ENCODE data around the gene FDX2. TPM values are rescaled to one million over a fixed set of nuclear protein-coding genes. Genes with fewer than 3 reads are reported as not detected.

FDX2 gene
- total RNA-seq, 1 experiment from 2014 or later: 30.3 TPM

DNA sequence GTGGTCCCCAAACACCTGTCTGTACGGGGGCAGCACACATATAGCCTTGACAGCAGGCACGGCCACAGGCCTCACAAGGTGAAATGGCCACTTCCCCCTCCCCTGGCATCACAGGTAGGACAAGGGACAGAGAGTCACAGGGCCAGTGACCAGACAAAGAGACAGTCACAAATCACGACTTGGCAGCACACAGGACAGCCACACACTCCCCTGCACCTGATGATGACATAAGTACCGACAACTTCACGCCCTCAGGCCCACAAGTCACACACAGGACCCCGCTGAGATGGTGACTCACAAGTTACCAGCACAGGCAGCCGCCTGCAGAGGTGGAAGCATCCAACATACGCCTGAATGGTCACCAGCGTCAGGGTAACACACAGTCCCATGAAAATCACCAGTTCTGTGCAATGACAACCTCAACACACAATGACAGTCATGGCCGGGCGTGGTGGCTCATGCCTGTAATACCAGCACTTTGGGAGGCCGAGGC lies 48.0 kb upstream of the FDX2 start:
- intact Hi-C loops (cut with micrococcal nuclease; ENCODE audit: unreplicated experiment): no loop called here
- ChIA-PET POLR2A (no interaction called here), CTCF (no interaction called here)
- H3K4me1 ChIP-seq: no peaks in the 10 kb centered on the region
- no peak overlapping the region for H3K27ac Mint-ChIP-seq (ENCODE audit: unreplicated experiment)
- no peak overlapping the region for H3K4me3 ChIP-seq (ENCODE audit: low read depth, low read length)
- TF ChIP-seq, protein P1, sequence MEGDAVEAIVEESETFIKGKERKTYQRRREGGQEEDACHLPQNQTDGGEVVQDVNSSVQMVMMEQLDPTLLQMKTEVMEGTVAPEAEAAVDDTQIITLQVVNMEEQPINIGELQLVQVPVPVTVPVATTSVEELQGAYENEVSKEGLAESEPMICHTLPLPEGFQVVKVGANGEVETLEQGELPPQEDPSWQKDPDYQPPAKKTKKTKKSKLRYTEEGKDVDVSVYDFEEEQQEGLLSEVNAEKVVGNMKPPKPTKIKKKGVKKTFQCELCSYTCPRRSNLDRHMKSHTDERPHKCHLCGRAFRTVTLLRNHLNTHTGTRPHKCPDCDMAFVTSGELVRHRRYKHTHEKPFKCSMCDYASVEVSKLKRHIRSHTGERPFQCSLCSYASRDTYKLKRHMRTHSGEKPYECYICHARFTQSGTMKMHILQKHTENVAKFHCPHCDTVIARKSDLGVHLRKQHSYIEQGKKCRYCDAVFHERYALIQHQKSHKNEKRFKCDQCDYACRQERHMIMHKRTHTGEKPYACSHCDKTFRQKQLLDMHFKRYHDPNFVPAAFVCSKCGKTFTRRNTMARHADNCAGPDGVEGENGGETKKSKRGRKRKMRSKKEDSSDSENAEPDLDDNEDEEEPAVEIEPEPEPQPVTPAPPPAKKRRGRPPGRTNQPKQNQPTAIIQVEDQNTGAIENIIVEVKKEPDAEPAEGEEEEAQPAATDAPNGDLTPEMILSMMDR (IDR thresholded peaks at IDR 0.05; ENCODE audit: insufficient read depth in 1 of 2, low read depth in 1 of 2, low read length in 1 of 2, severe bottlenecking in 1 of 2, unreplicated experiment in 1 of 2): no peak
- peaks cover 6% of the 10 kb centered on the region for H3K4me1 Mint-ChIP-seq (ENCODE audit: low read depth, unreplicated experiment)
- no peaks in the 10 kb centered on the region for H3K9me3 ChIP-seq
- no peak for DNase-seq
- H3K36me3 ChIP-seq (ENCODE audit: control insufficient read depth, insufficient read depth, low read length): peaks cover 4% of the 10 kb centered on the region
- no peaks in the 10 kb centered on the region for H3K9me3 Mint-ChIP-seq (ENCODE audit: unreplicated experiment)
- peaks cover 40% of the 10 kb centered on the region for H3K36me3 Mint-ChIP-seq (ENCODE audit: insufficient read depth, unreplicated experiment)
- no peak overlapping the region for H3K4me3 Mint-ChIP-seq (ENCODE audit: unreplicated experiment)
- H3K27me3 ChIP-seq (replicated peaks; ENCODE audit: control insufficient read depth, insufficient read depth, low read length): no peaks in the 10 kb centered on the region
- BruUV-seq (replicated peaks): no TSS peak
- no peaks in the 10 kb centered on the region for H3K27me3 Mint-ChIP-seq (ENCODE audit: insufficient read depth, unreplicated experiment)

DNA sequence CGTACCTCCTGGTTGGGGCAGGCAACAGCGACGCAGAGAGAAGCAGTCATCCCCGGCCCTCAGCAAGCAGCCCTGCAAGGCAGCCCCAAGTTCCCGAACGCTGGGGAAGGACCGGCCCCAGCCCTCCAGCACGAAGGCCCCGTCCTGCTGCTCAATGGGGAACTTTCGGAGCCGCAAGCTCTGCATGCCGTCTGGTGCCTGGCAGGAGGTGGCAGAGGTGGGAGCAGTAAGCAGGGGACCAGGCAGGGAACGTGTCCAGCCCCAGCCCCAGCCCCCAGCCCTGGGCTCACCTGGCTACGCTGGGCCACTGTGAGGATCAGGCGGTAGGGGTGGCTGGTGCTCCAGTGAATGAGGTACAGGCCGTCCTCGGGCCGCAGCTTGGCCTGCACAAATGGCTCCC lies 46.4 kb upstream of the FDX2 start:
- no peaks in the 10 kb centered on the region for H3K27me3 Mint-ChIP-seq (ENCODE audit: insufficient read depth, unreplicated experiment)
- no peaks in the 10 kb centered on the region; the same call in none of the 2 replicates for H3K36me3 ChIP-seq (ENCODE audit: control insufficient read depth, insufficient read depth, low read length)
- TF ChIP-seq, protein P1 (IDR thresholded peaks at IDR 0.05; ENCODE audit: insufficient read depth in 1 of 2, low read depth in 1 of 2, low read length in 1 of 2, severe bottlenecking in 1 of 2, unreplicated experiment in 1 of 2): no peak
- no peak for DNase-seq
- ChIA-PET POLR2A (no interaction called here), CTCF (no interaction called here)
- H3K9me3 ChIP-seq: no peaks in the 10 kb centered on the region
- intact Hi-C loops (cut with micrococcal nuclease; ENCODE audit: unreplicated experiment): no loop called here
- no peaks in the 10 kb centered on the region for H3K9me3 Mint-ChIP-seq (ENCODE audit: unreplicated experiment)
- H3K4me1 Mint-ChIP-seq (ENCODE audit: low read depth, unreplicated experiment): peaks cover 6% of the 10 kb centered on the region
- peaks cover 42% of the 10 kb centered on the region for H3K36me3 Mint-ChIP-seq (ENCODE audit: insufficient read depth, unreplicated experiment)
- H3K4me3 ChIP-seq (ENCODE audit: low read depth, low read length): no peak overlapping the region
- H3K4me1 ChIP-seq: no peaks in the 10 kb centered on the region
- H3K27ac Mint-ChIP-seq (ENCODE audit: unreplicated experiment): no peak overlapping the region
- H3K27me3 ChIP-seq (replicated peaks; ENCODE audit: control insufficient read depth, insufficient read depth, low read length): no peaks in the 10 kb centered on the region
- BruUV-seq (replicated peaks): no TSS peak
- H3K4me3 Mint-ChIP-seq (ENCODE audit: unreplicated experiment): no peak overlapping the region

DNA sequence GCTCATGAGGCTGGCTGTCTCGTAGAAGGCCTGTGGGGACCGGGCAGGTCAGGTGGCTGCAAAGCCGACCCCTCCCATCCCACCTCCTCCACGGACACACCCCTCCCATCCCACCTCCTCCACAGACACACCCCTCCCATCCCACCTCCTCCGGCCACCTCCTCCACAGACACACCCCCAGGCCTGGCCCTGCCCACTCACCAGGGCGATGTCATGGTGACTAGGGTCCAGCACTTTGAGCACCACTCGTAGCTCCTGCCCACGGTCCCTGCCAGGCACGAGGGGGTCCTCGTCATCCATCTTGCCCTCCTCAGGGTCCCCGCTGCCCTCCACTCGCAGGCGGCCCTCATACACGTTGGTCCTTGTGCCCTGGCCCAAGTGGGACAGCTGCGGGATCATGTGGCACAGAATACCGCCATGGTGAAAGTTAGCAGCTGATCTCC lies 45.8 kb upstream of the FDX2 start:
- H3K4me3 ChIP-seq (ENCODE audit: low read depth, low read length): no peak overlapping the region
- ChIA-PET POLR2A (no interaction called here), CTCF (no interaction called here)
- H3K36me3 ChIP-seq (ENCODE audit: control insufficient read depth, insufficient read depth, low read length): no peaks in the 10 kb centered on the region; the same call in none of the 2 replicates
- H3K4me3 Mint-ChIP-seq (ENCODE audit: unreplicated experiment): no peak overlapping the region
- H3K27me3 ChIP-seq (replicated peaks; ENCODE audit: control insufficient read depth, insufficient read depth, low read length): no peaks in the 10 kb centered on the region
- no peaks in the 10 kb centered on the region for H3K27me3 Mint-ChIP-seq (ENCODE audit: insufficient read depth, unreplicated experiment)
- H3K27ac Mint-ChIP-seq (ENCODE audit: unreplicated experiment): no peak overlapping the region
- no peaks in the 10 kb centered on the region for H3K9me3 ChIP-seq
- BruUV-seq (replicated peaks): no TSS peak
- no peaks in the 10 kb centered on the region for H3K9me3 Mint-ChIP-seq (ENCODE audit: unreplicated experiment)
- H3K4me1 ChIP-seq: no peaks in the 10 kb centered on the region
- intact Hi-C loops (cut with micrococcal nuclease; ENCODE audit: unreplicated experiment): no loop called here
- TF ChIP-seq, protein P1 (IDR thresholded peaks at IDR 0.05; ENCODE audit: insufficient read depth in 1 of 2, low read depth in 1 of 2, low read length in 1 of 2, severe bottlenecking in 1 of 2, unreplicated experiment in 1 of 2): no peak
- peaks cover 6% of the 10 kb centered on the region for H3K4me1 Mint-ChIP-seq (ENCODE audit: low read depth, unreplicated experiment)
- DNase-seq: no peak
- H3K36me3 Mint-ChIP-seq (ENCODE audit: insufficient read depth, unreplicated experiment): peaks cover 44% of the 10 kb centered on the region

Measured in Caco-2 (cell line).